ENCODE measurements around the gene TWIST2.

Gene TWIST2

DNA sequence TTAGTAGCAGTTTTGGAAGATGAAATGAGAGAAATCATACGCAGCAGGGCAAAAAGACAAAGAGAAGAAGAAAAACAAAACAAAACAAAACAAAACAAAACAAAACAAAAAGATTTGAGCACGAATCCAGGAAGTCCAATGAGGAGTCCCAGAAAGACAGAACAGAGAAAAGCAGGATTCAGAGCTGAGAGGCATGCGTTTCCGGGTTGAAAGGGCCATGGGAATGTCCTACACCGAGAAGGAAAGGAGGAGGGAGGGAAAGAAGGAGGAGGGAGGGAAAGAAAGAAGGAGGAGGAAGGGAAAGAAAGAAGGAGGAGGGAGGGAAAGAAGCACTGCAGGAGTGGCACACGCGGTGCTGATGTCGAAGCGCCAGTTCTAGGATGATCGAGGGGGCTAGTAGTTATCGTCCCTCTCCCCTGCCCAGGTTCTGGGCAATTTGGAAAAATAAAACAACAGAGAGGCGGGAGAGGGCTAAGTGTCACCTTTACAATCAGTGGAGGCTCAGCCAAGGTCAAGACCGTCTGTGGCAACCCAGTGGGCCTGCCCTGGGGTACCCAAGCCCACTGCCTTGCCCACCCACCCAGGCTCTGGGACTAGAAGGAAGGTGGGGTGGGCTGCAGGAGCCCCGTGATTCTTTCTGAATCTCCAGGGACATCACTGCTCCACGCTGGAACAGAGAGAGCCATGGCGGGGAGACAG, 68.4 kb downstream of the TWIST2 start:
- no peak overlapping the region for H3K4me3 ChIP-seq (ENCODE audit: low read depth, low read length)

DNA sequence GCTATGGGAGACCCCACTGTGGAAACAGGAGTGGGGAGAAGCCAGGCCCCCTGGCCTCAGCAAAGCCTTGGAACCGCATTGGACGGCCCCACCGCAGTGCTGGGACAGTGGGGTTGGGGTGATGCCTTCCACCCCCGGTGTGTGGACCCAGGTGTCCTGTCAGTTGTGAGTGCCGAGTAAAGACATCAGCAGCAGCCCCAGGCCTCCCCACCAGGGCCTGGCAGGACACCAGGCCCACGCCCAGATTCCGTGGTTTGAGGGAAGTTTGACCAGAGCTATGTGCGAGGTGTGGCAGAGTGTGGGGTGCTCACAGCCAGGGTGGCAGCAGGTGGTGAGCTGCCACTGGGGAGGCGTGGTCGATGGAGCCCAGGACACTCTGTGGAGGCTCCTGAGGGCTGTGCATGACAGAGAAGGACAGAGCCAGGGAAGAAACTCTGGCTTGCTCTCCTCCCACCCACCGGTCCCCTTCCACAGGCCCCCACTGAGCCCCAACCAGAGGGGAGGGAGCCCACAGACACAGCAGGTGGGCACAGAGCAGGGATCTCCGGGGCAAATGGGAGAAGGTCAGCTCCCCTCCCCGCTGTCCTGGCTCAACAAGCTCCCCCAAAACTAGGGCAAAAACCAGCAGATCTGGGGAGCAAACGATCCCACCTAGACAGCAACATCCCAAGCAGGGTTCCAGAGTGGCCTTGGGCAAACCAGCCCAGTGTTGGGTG, 69.1 kb downstream of the TWIST2 start:
- no peak overlapping the region for H3K4me3 ChIP-seq (ENCODE audit: low read depth, low read length)

DNA sequence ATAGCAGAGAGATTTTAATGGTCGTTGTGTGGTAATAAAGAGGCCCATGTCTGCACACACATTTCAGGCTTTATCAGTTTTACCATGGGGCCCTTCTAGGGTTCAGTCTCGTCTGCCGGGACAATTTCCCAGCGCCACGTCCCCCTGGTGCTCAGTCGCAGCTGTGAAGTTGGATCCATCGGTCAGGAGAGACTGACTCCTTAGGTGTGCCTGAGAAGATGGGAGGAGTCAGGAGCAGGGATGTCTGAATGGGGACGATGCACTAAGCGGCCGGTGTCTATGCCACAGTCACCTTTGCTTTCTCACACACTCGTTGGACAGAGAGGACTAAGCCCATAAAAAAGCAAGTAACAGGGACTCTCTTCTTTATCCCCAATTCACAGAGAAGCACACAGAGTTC, 71.4 kb downstream of the TWIST2 start:
- H3K4me3 ChIP-seq (ENCODE audit: low read depth, low read length) = no peak overlapping the region

DNA sequence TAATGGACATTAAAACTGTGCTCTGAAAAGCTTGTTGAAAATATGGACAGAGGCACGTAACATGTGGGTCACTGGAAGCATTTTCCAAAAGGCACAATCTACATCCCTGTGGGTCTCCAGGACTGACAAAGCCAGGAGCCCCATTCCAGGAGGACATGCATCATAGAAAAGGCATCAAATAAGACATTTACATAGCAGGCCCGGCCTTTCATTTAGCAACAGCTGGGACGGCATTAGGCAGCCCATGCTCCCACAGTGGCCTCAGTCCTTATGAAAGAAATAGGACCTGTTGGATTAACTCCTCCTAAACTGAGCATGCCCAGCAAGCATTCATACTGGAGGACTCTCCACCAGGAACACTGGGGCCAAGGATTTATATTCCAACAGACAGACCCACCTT, 72.2 kb downstream of the TWIST2 start:
- H3K4me3 ChIP-seq (ENCODE audit: low read depth, low read length) = no peak overlapping the region

DNA sequence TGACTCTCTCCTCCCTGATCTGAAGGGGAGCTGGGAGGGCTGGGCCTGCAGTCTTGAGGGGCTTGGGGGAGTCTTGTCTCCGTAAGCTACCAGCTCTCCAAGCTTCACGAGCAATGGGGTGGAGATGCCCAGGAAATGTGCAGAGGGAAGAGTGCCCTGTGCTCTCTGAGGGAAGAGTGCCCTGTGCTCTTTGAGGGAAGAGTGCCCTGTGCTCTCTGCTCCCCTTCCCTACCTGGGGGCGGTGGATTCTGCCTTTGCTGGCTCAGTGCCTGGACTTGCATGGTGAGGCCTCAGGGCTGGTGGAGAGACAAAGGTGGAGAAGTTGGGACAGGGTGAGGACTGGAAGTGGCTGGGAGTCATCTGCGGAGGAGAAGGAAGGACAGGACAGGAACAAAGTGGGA, 72.7 kb downstream of the TWIST2 start:
- no peak overlapping the region for H3K4me3 ChIP-seq (ENCODE audit: low read depth, low read length)

DNA sequence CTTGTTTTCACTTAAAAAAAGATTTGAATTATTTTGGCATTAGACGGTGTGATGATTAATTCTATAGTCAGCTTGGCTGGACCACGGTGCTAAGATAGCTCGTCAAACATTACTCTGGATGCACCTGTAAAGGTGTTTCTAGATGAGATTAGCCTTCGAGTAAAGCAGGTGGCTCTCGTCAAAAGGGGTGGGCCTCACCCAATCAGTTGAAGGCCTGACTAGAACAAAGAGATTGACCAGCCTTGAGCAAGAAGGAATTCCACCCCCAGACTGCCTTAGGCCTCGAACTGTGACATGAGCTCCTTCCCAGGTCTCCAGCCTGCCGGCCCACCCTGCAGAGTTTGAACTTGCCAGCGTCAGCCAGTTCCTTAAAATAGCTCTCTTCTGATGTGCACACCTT, 73.4 kb downstream of the TWIST2 start:
- H3K4me3 ChIP-seq (ENCODE audit: low read depth, low read length) = no peak overlapping the region

DNA sequence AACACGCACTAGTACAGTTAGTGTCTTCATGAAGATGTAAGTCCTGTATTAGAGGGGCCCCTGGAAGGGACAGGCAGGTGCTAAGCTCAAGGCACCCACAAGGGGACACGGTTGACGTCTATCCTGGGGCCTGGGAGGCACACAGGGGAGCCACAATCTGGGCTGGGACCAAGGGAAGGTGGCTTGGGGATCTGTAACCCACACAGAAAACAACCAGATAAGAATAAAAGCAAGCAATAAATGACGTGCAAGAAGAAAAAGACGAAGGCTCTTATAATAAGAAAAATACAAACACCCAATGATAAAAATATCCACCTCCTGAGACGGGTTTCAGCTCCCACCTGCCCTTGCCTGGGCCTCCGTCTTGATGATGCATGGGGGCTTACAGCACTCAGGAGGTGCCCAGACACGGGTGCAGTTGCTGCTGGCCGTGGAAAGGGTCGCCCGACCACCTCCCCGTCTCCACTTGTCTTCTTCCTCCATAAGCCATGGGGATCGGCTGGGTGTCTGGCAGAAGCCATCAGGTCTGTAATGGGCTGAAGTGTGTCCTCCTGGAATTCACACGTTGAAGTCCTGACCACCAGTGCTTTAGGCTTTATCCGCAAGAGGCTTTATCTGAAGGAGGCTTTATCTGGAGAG, 73.9 kb downstream of the TWIST2 start:
- no peak overlapping the region for H3K4me3 ChIP-seq (ENCODE audit: low read depth, low read length)

DNA sequence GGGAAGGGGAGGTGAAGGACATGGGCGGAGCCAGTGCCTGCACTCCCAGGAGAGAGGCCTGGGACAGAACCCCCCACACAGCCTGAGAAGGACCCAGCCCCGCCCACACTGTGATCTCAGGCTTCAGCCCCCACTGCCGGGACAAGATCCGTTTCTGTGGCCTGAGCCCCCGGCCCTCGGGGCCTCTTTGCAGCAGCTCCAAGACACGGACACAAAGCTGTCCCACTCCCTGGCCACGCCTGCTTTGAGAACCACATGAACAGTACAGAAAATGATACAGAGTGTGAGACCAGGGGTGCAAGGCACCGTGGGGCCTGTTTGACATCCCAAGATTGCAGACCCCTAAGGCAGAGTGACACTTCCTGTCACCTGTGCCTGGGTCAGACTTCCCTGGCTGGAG, 74.5 kb downstream of the TWIST2 start:
- no peak overlapping the region for H3K4me3 ChIP-seq (ENCODE audit: low read depth, low read length)

DNA sequence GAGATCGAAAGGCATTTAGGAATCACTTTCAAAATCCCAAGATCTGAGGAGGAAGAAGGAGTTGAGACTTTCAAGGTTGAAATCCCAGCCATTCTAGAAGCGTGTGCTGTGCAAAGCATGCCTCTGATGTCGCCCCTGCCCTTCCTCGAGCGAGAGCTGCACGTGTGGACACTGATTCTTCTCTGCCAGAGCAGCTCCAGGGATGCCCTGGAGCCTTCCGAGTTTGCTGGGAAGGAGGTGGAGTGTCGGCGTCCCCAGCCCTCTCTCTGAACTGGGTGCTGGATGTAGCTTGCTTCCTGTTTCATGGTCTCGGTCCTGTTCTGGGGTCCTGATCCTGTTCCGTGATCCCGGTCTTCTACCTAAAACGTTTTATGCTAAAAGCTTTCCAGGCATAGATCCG, 76.1 kb downstream of the TWIST2 start:
- H3K4me3 ChIP-seq (ENCODE audit: low read depth, low read length) = no peak overlapping the region

DNA sequence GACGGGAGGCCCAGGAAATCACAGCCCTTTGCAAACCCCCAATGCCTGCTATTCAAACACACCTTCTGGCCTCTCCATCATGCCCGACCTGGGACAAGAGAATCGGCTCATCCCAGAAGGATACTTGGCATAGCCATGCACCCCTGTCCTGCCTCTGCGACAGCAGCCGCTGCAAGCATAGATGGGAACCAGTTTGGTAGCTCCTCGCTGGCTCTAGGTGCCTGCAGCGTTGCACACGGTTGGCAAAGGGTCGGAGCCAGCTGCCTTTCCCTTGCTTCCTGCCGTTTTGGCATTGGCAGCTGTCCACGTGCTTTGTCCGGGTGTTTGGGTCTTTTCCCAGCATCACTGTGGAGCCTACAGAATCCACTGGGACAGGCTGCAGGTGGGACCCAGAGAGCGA, 76.9 kb downstream of the TWIST2 start:
- no peak overlapping the region for H3K4me3 ChIP-seq (ENCODE audit: low read depth, low read length)

DNA sequence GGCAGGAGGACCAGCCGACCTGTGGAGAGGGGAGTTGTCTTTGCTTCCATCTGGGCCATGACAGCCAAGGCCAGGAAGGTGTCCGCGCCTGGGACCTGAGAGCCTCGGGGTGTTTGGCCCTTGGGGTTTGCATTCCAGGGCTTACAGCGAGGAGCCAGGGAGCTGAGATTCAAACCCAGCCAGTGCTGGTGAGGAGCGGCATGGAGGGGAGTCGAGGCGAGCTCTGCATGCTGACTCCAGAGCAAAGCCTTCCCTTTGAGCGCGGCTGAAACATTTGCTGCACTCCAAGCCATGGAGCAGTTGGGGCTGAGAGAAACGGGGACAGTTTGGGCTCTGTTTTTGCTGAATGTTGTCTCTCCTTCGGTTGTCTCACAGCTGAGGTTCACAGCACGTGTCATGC, 77.4 kb downstream of the TWIST2 start:
- H3K4me3 ChIP-seq (ENCODE audit: low read depth, low read length) = no peak overlapping the region

DNA sequence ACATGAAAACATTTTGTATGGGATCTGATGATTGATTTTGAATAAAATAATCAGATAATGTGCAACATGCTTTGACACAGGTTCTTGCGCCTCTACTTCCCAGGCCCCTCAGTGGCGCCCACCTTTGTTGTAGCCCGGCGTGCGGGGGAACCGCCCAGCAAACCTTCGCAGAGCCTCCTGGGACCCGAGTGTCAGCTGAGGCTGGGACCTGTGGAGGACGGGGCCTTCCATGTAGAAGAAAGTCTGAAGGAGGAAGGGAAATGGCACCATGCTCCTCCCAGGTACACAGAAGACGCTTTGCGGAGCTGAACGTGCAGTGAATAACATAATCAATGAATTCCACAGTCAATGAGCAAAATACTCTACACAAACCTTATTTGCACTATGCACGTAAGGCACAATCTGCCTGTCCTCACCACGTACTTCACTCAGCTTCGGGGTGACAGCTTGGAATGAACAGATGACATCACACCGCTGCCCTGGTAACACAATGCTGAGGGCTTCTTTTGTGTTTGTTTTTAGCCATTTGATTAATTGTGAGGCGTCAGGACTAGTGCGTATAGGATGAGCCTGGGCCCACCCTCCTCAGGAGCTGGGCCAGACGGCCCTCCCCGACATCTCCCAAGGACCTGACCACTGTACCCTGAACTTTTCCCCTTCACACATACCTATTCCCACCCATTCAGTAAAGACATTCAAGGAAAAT, 78.1 kb downstream of the TWIST2 start:
- H3K4me3 ChIP-seq (ENCODE audit: low read depth, low read length) = no peak overlapping the region

DNA sequence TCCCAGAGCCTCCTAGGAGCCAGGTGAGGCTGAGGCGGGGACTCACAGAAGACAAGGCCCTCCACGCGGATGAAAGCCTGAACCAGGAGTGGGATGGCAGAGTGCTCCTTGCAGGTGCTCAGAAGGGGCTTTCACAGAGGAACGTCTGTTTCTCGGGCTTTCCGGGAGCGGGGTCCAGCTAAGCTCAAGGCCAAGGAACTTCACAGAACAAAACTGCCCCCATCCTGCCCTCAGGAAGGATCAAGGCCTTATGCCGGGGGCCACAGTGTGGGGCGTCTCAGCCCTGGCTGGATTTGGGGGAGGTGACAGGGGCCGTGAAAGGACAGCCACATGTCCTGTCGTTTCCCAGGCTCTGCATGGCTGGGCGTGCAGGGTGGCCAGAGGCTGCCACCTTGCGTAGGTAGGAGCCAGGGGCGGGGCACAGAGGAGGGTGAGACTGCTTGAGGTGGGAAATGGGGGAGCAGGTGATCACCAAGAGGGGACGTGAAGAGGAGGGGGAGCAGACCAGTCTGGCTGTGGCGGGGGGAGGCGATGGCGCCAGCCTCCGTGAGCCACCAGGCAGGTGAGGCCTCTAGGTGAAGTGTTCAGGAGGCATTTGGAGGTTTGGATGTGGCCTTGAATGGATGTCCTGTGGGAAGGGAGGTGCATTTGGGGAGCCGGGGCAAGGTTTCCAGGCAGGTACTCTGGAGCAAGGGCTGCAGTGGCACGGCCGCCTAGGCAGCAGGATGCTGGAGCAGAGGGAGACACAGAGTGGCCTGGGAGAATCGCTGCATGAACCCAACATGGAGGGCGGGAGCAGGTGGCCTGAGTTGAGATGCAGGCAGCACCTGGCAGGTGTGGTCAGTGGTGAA, 79.1 kb downstream of the TWIST2 start:
- no peak overlapping the region for H3K4me3 ChIP-seq (ENCODE audit: low read depth, low read length)

DNA sequence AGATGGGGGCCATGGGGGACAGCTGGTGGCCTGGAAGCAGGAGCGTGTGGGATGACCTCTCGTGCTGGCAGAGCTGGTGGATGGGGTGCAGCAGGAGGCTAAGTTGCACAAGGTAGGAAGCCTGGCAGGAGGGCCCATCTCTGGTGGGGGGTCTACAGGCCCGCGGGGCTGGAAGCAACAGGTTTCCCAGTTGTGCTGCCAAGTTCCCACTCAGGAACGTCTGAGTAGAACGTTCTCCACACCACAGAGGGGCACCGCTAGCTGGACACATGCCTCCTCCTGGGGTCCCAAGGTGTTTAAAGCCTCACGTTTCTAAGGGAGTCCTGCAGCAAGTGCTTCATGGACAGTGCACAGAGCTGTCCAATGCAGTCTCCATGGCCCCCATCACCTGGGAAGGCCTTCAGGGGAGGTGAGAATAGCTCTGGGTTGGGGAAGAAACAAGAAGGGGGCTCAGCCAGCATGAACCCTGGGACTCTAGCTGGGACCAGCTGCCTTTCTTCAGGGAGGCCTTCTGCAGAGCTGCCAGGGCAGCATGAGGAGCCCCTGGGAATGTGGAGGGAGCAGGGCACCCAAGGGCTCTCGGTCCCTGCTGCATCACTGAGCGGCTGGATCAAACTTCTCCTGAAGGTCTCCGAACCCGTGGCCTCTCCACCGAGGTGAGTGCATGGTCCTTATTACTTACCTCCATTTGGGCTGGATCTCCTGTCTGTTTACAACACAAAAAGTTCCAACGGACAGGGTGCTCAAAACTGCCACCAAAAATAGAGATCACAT, 80.0 kb downstream of the TWIST2 start:
- H3K4me3 ChIP-seq (ENCODE audit: low read depth, low read length) = no peak overlapping the region

DNA sequence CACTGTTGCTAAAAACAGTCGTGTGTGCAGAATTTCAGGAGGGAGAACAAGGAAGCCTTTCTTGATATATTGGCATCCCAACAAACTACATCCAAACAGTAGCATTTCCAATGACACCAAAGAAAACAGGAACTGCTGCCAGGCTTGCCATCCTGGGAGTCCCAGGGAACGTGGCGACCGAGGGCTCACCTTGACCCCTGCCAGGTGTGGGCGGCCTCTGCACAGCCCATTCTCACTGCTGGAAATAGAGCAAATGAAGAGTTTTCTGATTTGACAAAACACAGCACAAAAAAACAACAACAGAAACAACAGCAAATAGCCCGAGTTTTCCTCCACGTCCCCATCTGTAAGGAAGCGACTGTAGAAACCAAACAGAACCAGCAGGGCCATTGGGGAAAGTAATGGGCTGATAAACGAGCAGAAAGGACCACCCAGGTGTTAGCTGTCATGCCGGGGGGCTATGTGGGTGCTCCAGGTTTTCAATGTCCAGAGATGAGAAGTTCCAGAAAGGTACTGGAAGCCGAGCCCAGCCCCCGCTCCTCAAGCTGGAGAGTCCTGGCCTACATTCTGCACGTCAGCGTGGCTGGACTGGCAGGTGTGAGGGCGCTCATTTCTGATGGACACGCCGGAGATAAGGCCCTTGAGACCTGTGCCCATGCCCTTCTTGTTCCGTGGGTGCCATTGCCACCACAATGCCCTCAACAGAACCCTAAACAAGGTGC, 80.8 kb downstream of the TWIST2 start:
- no peak overlapping the region for H3K4me3 ChIP-seq (ENCODE audit: low read depth, low read length)

DNA sequence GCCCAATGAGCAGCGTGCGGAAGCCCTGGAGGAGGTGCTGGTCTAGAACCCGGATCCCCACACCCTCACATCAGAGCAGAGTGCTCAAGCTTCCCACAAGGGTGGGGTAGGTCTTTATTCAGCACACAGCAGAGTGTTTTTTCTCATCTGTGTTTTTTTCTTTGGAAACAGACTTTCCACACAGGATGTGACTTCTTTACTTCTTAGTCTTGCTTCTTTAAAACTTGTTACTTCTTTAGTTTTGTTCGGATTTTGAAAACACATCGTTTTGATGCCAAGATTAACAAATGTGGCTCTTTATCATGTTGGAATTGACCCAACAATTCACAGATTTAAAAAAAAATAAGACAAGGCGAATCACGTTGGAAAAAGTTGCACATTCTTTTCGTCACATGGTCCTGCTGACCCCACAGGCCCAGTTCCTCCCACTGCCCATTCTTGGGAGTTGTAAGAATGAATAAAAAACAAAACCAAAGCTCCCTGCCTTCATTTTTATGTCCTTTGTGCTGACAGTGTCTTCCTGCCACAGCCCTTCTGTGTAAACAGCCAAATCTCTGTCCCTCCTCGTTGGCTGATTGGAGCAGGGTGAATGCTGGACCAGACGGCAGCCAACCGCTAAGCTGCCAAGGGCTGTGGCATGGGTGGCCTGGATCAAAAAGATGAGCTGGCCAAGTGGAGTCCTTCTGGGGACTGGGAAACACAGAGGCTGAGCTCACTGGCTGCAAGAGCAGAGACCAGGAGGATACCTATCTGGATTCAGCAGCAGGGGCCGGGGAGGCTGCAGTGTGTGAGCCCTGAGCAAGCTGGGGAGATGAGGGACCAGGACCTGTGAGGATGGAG, 81.6 kb downstream of the TWIST2 start:
- no peak overlapping the region for H3K4me3 ChIP-seq (ENCODE audit: low read depth, low read length)

DNA sequence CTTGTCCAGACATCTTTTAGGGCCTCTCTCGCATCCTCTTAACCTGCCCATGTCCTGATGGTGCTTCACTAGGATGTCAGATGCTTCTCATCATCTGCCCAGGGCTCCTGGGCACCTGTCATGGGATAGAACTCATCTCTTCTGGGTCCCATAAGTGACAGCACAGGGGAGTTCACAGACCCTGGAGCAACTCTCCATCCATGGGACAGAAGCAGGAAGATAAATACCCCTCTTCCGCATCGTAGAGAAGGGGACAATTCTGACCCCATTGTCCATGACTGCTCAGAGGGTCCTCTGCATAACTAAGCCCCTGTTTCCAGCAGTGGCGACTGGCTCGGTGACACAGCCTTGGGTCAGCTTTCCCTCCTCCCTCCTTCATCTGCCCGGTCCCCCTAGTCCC, 82.3 kb downstream of the TWIST2 start:
- H3K4me3 ChIP-seq (ENCODE audit: low read depth, low read length) = no peak overlapping the region

All from iPS-11a (cell line).